Hematopoietic multipotent progenitor cell treated with erythropoietin and hydrocortisone succinate and interleukin-3 and kit ligand, for 15 days (in vitro differentiated cells): Measurements from ENCODE around the gene CHIT1.

Source experiments
- DNase-seq: peaks from one replicate; pipeline ENCODE4 v3.0.0-alpha.2; 2015; ENCODE audit warnings: low spot score

CHIT1 gene

GRCh38 chr1:203175237-203175826, 54.1 kb downstream of the CHIT1 start, which contains the start of gene MYBPH:
Gene MYBPH (minus strand): TSS chr1:203175826. CDS start chr1:203175755, 71 bp downstream.
- no peak for DNase-seq

GRCh38 chr1:203174324-203174985, 55.0 kb downstream of the CHIT1 start:
- no peak for DNase-seq

- no peak for DNase-seq
Observed at GRCh38 chr1:203173566-203173965, 55.9 kb downstream of the CHIT1 start.

- DNase-seq: no peak
Observed at GRCh38 chr1:203173011-203173555, 56.4 kb downstream of the CHIT1 start.

- DNase-seq: peak; percentile 65
Observed at GRCh38 chr1:203172184-203173010, 57.1 kb downstream of the CHIT1 start.

- no peak for DNase-seq
Observed at GRCh38 chr1:203171341-203172183, 57.9 kb downstream of the CHIT1 start.

- DNase-seq: no peak
Observed at GRCh38 chr1:203170625-203171330, 58.7 kb downstream of the CHIT1 start.

- no peak for DNase-seq
Observed at GRCh38 chr1:203169770-203170520, 59.5 kb downstream of the CHIT1 start.

- no peak for DNase-seq
Observed at GRCh38 chr1:203168991-203169390, 60.5 kb downstream of the CHIT1 start.

GRCh38 chr1:203168256-203168786, 61.2 kb downstream of the CHIT1 start:
- no peak for DNase-seq

GRCh38 chr1:203167913-203168200, 61.6 kb downstream of the CHIT1 start:
- DNase-seq: no peak

- DNase-seq: no peak
Observed at GRCh38 chr1:203167026-203167912, 62.2 kb downstream of the CHIT1 start.

- DNase-seq: no peak
Observed at GRCh38 chr1:203166192-203166940, 63.1 kb downstream of the CHIT1 start.
